OCI-LY1 (cell line): ENCODE data around the gene SLC26A5.

Experiments used
- CTCF ChIP-seq: fragments of 200-600 bp; sonication (generic), shearing (Covaris generic); IDR thresholded peaks from 2 replicates; pipeline ENCODE4 v1.5.1; 2017; ENCODE audit warnings: mild to moderate bottlenecking, antibody characterized with exemption, low read length, moderate library complexity, mixed read lengths
- EZH2 ChIP-seq: fragments of 200-600 bp; sonication (generic), shearing (Covaris generic); IDR thresholded peaks from 2 replicates; pipeline ENCODE4 v1.8.0; 2017; ENCODE audit warnings: borderline replicate concordance, mixed run types, mild to moderate bottlenecking, antibody characterized with exemption, low read length, moderate library complexity, mixed read lengths

DNA sequence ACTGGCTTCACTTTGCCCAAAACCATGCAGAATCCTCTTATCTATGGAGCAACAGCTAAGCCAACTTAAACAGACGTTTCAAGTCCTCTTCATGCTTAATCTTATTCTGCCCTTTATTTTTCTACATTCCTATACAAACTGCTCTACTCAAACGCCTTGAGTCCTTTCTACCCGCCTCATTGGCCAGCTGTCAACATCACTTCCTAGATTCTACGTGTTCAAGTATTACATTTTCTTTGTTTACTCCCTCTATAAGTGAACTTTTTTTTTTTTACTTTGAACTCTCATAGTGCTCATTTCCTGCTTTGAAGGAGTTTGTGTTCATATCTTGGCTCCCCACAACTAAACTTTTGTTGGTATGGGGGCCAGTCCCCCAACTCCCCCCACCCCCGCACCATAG is 28.9 kb upstream of the SLC26A5 start:
- TF ChIP-seq CTCF (no peak), EZH2 (no peak)
